Measurements from ENCODE around the gene STK10.
A peak's percentile ranks its signal among the peaks of the same experiment; 100 is the strongest.

Gene STK10

GRCh38 chr5:172086194-172086975, 101.6 kb downstream of the STK10 start:
- no peak for DNase-seq

- DNase-seq = no peak
Observed at GRCh38 chr5:172085738-172086137, 102.3 kb downstream of the STK10 start.

GRCh38 chr5:172082180-172082579, 105.8 kb downstream of the STK10 start:
- DNase-seq = no peak

- no peak for DNase-seq
Observed at GRCh38 chr5:172079876-172080275, 108.1 kb downstream of the STK10 start.

GRCh38 chr5:172078726-172079345, 109.2 kb downstream of the STK10 start:
- DNase-seq = peak in 2 of 14 donors; percentile 21 to 46

- DNase-seq = peak in 1 of 14 donors; percentile 80
Observed at GRCh38 chr5:172077664-172078425, 110.2 kb downstream of the STK10 start.

GRCh38 chr5:172076761-172077244, 111.2 kb downstream of the STK10 start:
- DNase-seq = no peak

GRCh38 chr5:172075656-172076055, 112.4 kb downstream of the STK10 start:
- DNase-seq = no peak

- no peak for DNase-seq
Observed at GRCh38 chr5:172074896-172075295, 113.1 kb downstream of the STK10 start.

- no peak for DNase-seq
Observed at GRCh38 chr5:172071309-172071875, 116.6 kb downstream of the STK10 start.

- DNase-seq = peak in 2 of 14 donors; percentile 21 to 68
Observed at GRCh38 chr5:172065431-172066065, 122.5 kb downstream of the STK10 start.

GRCh38 chr5:172064766-172065165, 123.3 kb downstream of the STK10 start:
- no peak for DNase-seq

- DNase-seq = no peak
Observed at GRCh38 chr5:172064358-172064757, 123.7 kb downstream of the STK10 start.

- DNase-seq = no peak
Observed at GRCh38 chr5:172063463-172064235, 124.4 kb downstream of the STK10 start.

GRCh38 chr5:172059661-172060100, 128.3 kb downstream of the STK10 start:
- no peak for DNase-seq

GRCh38 chr5:172058088-172058487, 129.9 kb downstream of the STK10 start:
- no peak for DNase-seq

GRCh38 chr5:172055996-172056395, 132.0 kb downstream of the STK10 start:
- DNase-seq = no peak

GRCh38 chr5:172055421-172055820, 132.6 kb downstream of the STK10 start:
- no peak for DNase-seq

- DNase-seq = no peak
Observed at GRCh38 chr5:172054611-172055153, 133.3 kb downstream of the STK10 start.

GRCh38 chr5:172052450-172053236, 135.4 kb downstream of the STK10 start:
- peak in 2 of 14 donors; percentile 24 to 56 for DNase-seq
